Measurements from ENCODE around the gene USP10.

USP10 gene

GRCh38 chr16:84654998-84655397 lies 44.8 kb upstream of the USP10 start:
- no peak for TF ChIP-seq FOXP2 (optimal IDR thresholded peaks at IDR 0.05; ENCODE audit: borderline replicate concordance, extremely low read depth, extremely low read length, insufficient read depth)
- no peak for TF ChIP-seq SIN3A (IDR thresholded peaks at IDR 0.05; ENCODE audit: borderline replicate concordance, insufficient read depth, low read length)
- no peak for TF ChIP-seq TAF1 (IDR thresholded peaks at IDR 0.05; ENCODE audit: borderline replicate concordance, insufficient read depth, low read length)
- TF ChIP-seq POLR2AphosphoS5 (IDR thresholded peaks at IDR 0.05; ENCODE audit: low read depth, low read length), result no peak
- no peak for TF ChIP-seq REST (IDR thresholded peaks at IDR 0.05; ENCODE audit: insufficient read depth in 1 of 2, low read depth in 2 of 2, low read length in 2 of 2)

- no peak for TF ChIP-seq TAF1 (IDR thresholded peaks at IDR 0.05; ENCODE audit: borderline replicate concordance, insufficient read depth, low read length)
- TF ChIP-seq FOXP2 (optimal IDR thresholded peaks at IDR 0.05; ENCODE audit: borderline replicate concordance, extremely low read depth, extremely low read length, insufficient read depth), result no peak
- no peak for TF ChIP-seq SIN3A (IDR thresholded peaks at IDR 0.05; ENCODE audit: borderline replicate concordance, insufficient read depth, low read length)
- TF ChIP-seq REST (IDR thresholded peaks at IDR 0.05; ENCODE audit: insufficient read depth in 1 of 2, low read depth in 2 of 2, low read length in 2 of 2), result no peak
- TF ChIP-seq POLR2AphosphoS5 (IDR thresholded peaks at IDR 0.05; ENCODE audit: low read depth, low read length), result no peak
Measured at GRCh38 chr16:84656649-84657048, 43.2 kb upstream of the USP10 start.

- TF ChIP-seq REST (IDR thresholded peaks at IDR 0.05; ENCODE audit: insufficient read depth in 1 of 2, low read depth in 2 of 2, low read length in 2 of 2) (no peak), SIN3A (IDR thresholded peaks at IDR 0.05; ENCODE audit: borderline replicate concordance, insufficient read depth, low read length) (no peak), POLR2AphosphoS5 (IDR thresholded peaks at IDR 0.05; ENCODE audit: low read depth, low read length) (no peak), TAF1 (IDR thresholded peaks at IDR 0.05; ENCODE audit: borderline replicate concordance, insufficient read depth, low read length) (no peak), FOXP2 (optimal IDR thresholded peaks at IDR 0.05; ENCODE audit: borderline replicate concordance, extremely low read depth, extremely low read length, insufficient read depth) (no peak)
Measured at GRCh38 chr16:84657229-84657837, 42.5 kb upstream of the USP10 start.

- TF ChIP-seq TAF1 (IDR thresholded peaks at IDR 0.05; ENCODE audit: borderline replicate concordance, insufficient read depth, low read length), result no peak
- TF ChIP-seq SIN3A (IDR thresholded peaks at IDR 0.05; ENCODE audit: borderline replicate concordance, insufficient read depth, low read length), result no peak
- no peak for TF ChIP-seq POLR2AphosphoS5 (IDR thresholded peaks at IDR 0.05; ENCODE audit: low read depth, low read length)
- TF ChIP-seq REST (IDR thresholded peaks at IDR 0.05; ENCODE audit: insufficient read depth in 1 of 2, low read depth in 2 of 2, low read length in 2 of 2), result no peak
- TF ChIP-seq FOXP2 (optimal IDR thresholded peaks at IDR 0.05; ENCODE audit: borderline replicate concordance, extremely low read depth, extremely low read length, insufficient read depth), result no peak
Measured at GRCh38 chr16:84658690-84659089, 41.1 kb upstream of the USP10 start.

Measured in PFSK-1 (cell line).